HG03571 (cell line): Measurements from ENCODE around the gene ZSCAN25.
"Not testable (repeated sequence)": the region's sequence is repeated elsewhere in the genome, so short reads cannot be mapped to it uniquely, and the experiment has no call there.

Source experiments
- ATAC-seq: cut with Tn5 transposase; IDR thresholded peaks from one replicate; pipeline ENCODE4 v1.9.1; 2021; ENCODE audit not compliant: unreplicated experiment

Gene ZSCAN25

GRCh38 chr7:99644431-99644830 lies 27.7 kb downstream of the ZSCAN25 start:
- no peak for ATAC-seq

GRCh38 chr7:99645590-99645989 lies 28.8 kb downstream of the ZSCAN25 start:
- no peak for ATAC-seq

DNA sequence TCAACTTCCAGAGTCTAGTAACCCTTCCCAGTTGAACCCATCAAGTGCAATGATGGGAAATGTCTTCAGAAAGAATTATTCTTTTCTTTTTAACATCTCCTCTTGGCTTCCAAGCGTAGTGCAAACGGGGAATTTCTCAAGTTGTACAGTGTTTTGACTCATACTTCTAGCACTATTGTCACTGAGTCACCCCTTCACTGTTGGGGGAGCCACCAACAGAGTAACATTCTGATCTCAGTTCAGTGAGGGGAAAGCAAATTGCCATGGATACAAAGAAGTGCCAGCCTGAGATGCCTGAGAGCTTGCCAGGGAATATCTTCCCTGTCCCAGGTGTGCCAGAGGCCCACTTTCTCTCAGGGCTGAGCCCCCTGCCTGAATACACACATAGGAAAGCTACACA lies 32.1 kb downstream of the ZSCAN25 start:
- ATAC-seq, result no peak

DNA sequence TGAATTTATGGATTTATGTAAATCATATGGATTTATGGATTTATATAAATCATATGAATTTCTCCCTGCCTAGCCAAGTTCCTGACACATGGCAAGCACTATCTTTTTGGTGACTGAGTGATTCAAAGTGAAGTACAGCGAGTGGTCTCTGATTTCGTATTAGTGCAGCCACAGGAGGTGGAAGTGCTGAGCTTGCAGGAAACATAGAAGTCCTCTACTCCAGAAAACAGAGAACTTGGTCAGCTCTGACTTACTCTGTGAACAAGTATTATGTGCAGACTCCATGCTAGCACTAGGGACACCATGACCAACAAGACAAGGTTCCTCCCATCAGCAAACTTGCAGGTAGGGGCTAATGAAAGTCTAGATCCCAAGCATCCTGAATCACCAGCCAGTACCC lies 34.5 kb downstream of the ZSCAN25 start:
- ATAC-seq, result no peak

DNA sequence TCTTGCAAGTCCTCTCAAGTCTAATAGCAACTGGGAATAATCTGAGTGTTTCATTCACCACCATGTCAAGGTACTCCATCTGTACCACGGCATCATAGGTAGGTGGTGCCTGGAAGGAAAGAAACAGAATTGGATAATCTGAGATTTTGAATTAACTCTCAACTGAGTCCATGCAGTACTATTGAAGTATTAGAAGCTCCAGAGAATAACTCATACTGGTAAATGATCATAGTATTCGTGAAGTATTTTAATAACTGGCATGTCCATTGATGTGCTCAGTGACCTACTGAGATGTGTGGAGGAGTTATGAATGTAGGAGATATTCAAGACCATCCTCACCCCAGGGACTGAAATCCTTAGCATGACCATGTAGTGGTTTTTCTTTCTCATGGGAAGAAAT lies 35.9 kb downstream of the ZSCAN25 start:
- no peak for ATAC-seq

- not testable (repeated sequence) for ATAC-seq
These were observed 36.5 kb downstream of the ZSCAN25 start for GRCh38 chr7:99653269-99653668.

DNA sequence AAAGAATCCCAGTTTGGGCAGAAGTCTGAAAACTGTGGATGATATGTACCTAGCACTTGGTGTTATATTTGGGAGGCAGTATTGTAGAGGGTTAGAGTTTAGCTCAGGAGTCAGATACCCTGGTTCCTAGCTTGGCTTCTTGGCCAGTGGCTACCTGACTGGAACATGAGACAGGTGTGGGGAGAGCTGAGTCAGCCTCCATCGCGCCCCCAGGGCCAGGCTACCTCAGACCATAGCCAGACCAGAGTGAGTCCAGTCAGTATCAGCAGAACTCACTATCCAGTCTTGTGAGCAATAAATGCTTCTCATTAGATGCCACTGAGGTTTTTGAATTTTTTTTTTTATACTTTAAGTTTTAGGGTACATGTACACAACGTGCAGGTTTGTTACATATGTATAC lies 37.0 kb downstream of the ZSCAN25 start:
- no peak for ATAC-seq

DNA sequence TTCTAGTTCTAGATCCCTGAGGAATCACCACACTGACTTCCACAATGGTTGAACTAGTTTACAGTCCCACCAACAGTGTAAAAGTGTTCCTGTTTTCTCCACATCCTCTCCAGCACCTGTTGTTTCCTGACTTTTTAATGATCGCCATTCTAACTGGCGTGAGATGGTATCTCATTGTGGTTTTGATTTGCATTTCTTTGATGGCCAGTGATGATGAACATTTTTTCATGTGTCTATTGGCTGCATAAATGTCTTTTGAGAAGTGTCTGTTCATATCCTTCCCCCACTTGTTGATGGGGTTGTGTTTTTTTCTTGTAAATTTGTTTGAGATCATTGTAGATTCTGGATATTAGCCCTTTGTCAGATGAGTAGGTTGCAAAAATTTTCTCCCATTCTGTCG lies 37.9 kb downstream of the ZSCAN25 start:
- not testable (repeated sequence) for ATAC-seq

DNA sequence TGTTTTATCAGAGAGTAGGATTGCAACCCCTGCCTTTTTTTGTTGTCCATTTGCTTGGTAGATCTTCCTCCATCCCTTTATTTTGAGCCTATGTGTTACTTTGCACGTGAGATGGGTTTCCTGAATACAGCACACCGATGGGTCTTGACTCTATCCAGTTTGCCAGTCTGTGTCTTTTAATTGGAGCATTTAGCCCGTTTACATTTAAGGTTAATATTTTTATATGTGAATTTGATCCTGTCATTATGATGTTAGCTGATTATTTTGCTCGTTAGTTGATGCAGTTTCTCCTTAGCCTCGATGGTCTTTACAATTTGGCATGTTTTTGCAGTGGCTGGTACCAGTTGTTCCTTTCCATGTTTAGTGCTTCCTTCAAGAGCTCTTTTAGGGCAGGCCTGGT lies 41.1 kb downstream of the ZSCAN25 start:
- not testable (repeated sequence) for ATAC-seq

GRCh38 chr7:99665312-99666012 lies 48.7 kb downstream of the ZSCAN25 start:
- no peak for ATAC-seq

DNA sequence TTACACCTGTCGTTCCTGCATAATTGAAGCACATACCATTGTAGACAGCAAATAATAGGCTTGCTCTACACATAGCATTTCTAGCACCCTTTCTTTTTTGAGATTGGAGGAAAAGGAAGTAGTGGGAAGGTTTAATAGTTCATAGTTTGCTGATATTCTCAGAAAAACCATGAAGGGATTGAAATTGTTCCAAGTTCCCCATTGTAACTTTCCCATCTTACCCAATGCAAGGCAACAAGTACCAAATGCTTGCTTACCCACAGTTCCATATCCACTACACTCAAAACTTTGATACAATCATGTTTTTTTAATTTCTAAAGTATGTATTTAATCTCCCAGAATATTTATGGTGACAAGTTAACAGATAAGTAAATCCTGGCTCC lies 49.3 kb downstream of the ZSCAN25 start:
- no peak for ATAC-seq

GRCh38 chr7:99667179-99667578 lies 50.4 kb downstream of the ZSCAN25 start:
- ATAC-seq, result no peak

DNA sequence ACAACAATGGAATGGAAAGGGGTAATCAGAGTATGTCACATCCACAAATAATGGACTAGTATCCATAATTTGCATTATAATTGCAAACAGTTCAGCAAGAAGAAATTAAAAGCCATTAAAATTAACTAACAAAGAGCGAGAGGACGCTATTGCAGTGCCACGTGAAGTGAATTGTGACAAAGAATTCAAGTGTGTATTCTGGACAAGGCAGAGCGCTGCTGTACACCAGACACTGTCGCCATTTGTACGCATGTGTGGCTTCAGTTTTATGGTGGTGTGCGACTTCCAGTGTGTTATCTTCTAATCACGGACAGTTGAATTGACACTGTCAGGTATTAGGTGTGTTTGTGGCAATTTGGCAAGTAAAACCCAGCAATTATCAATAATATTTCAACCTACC lies 51.8 kb downstream of the ZSCAN25 start:
- ATAC-seq, result no peak

GRCh38 chr7:99669782-99670181 lies 53.0 kb downstream of the ZSCAN25 start:
- ATAC-seq, result no peak

- no peak for ATAC-seq
These were observed 55.8 kb downstream of the ZSCAN25 start for GRCh38 chr7:99672573-99672972.

GRCh38 chr7:99674995-99675742 lies 58.4 kb downstream of the ZSCAN25 start:
- no peak for ATAC-seq

DNA sequence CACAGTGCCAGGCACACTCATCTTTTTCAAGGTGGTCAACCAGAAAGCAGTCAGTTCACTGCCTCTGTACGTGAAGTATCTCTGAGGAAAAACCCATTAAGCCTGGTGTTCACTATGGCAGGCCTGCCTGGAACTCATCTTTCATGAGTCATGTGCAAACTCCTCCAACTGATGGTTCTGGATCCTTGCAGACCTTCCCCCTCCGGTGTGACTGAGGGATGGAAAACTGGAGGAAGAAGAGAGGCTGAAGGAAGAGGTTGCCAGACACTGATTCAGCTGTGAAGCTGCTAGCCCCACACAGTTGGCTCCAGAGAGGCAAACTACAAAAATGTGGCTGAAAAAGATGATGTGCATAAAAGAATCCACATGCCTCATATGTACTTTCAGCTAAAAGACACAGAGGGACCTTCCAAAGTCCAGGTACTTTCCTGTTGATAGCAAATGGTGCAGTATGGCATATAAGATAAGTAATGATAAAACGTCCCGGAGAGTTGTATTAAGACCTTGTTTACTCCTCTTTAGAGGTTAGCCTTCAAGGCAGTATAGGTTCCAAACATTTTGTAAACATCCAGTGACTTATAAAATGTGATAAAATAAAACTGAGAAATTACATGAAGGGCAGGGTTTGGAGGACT lies 60.4 kb downstream of the ZSCAN25 start:
- ATAC-seq, result no peak

- no peak for ATAC-seq
These were observed 60.9 kb downstream of the ZSCAN25 start for GRCh38 chr7:99677648-99678045.

- no peak for ATAC-seq
These were observed 62.3 kb downstream of the ZSCAN25 start for GRCh38 chr7:99679032-99679399.

DNA sequence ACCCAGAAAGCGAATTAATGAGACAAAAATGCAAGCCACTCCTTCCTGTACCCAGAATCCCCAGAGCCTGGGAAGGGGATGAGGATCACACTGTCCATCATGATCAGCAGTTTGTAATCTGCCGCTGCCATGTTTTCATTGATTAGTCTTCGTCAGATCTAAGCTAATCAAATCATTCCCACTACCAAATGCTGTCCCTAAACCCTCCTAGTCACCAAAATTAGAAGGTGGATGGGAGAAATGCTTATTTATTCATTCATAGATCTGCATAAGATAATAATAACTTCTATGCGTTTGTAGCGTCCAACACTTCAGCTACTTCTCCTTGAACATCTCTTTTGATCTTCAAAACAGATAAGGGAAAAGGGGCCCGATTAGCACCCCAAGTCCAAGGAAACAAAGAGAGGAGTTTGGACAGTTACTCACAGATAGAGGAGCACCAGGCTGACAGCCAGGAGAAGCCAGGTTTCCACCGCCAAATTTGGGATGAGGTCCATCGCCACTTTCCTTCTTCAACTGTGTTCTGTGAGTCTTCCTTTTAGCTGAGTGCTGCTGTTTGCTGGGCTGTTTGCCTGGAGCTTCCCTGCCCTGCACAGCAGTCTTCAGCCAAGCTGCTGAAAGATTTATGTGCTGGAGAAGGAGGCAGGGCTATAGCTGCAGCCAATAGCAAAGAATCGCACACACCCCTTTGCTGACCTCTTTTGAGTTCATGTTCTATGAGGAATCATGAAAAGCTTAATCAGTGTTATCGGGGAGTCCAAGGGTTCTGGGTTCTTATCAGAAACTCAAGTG lies 62.9 kb downstream of the ZSCAN25 start, which contains the start of gene CYP3A5:
CYP3A5 (minus strand) TSS at position 597 of the 792 bp plus-strand sequence; CDS start at position 497, 100 bp downstream.
- ATAC-seq, result no peak
